NCI-H774 (cell line): Measurements from ENCODE around the gene SHLD2.
"Not testable (repeated sequence)": the region's sequence is repeated elsewhere in the genome, so short reads cannot be mapped to it uniquely, and the experiment has no call there.

Experiments
- DNase-seq: peaks from one replicate; lab custom pipeline; 2025; lab: John Stamatoyannopoulos, UW

The SHLD2 gene

GRCh38 chr10:87094373-87095235 is at the start of gene SHLD2, which contains the start of gene GLUD1:
TSS of gene SHLD2 (plus strand) at chr10:87095206. CDS start at chr10:87151355, 56,149 bp downstream.
TSS of gene GLUD1 (minus strand) at chr10:87094843. CDS start at chr10:87094769, 74 bp downstream.
- DNase-seq, result peak; percentile 68

- DNase-seq, result no peak
These were observed 49.5 kb upstream of the SHLD2 start for GRCh38 chr10:87045434-87045938.

GRCh38 chr10:87053111-87053510 is 41.9 kb upstream of the SHLD2 start:
- no peak for DNase-seq

GRCh38 chr10:87053577-87054181 is 41.3 kb upstream of the SHLD2 start:
- DNase-seq, result no peak

DNA sequence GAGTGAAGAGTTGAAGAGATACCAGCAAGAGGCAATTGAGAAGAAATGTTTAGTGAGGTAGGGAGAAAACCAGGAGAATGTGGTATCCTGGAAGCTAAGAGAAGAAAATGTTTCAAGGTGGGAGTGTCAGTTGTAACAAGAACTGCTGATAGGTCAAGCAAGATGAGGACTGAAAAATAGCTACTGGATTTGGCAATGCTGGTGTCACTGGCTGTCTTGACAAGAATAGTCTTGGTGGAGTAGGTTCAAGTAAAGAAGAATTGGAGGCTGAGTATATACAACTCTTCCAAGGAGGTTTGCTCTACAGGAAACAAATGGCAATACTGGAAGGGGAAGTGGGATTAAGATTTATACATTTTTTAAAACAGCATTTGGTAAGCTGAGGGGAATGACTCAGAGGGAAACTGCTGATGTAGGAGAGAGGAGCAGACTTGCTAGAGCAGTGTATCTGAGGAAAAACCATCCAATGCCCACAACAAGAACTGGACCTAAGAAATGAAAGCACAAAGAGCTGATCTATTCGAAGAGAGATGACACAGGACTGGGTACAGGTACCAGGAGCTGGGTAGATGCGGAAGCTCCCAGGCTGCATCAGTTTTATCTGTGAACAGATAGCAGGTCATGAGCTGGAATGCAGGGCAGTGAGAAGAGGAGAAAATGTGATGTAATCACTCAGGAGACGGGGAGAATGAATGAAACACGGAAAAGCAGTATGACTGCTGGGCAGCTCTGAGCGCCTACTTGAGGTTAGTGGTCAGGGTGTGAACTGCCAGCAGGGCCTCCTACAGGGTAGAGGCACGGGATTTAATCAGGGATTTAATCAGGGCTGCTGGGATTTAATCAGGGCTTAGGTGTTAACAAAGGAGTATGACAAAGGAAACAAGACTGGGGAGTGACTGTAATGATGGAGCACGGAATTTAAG is 40.4 kb upstream of the SHLD2 start:
- DNase-seq, result no peak

GRCh38 chr10:87058171-87058570 is 36.8 kb upstream of the SHLD2 start:
- DNase-seq, result no peak

GRCh38 chr10:87059401-87059800 is 35.6 kb upstream of the SHLD2 start:
- DNase-seq, result no peak

DNA sequence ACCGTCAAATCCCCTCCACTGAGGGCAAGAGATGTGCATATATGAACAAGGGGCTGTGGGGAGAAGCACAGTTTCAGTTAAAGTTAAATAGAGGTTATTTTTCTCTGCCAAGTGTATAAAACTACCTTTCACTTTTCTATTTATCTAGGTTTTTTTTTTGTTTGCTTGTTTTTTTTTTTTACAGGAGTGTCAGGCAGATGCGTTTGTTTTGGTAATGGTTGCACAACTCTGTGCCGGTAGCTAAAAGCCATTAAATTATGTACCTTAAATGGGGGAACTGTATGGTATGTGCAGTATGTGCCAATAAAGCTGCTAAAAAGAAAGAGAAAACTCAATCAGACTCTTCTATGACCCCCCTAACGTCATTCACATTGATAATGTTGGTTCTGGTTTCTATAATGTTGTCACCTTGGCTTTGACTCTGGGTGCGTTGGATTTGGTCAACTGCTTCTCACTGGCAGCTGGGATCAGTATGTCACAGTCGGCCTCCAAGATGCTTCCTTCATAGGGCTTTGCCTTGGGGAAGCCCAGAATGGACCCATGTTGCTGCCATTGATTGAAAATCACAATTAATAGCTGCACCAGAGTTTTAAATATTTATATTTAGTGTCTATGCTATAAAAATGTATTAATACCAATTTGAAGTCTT is 34.6 kb upstream of the SHLD2 start:
- no peak for DNase-seq

DNA sequence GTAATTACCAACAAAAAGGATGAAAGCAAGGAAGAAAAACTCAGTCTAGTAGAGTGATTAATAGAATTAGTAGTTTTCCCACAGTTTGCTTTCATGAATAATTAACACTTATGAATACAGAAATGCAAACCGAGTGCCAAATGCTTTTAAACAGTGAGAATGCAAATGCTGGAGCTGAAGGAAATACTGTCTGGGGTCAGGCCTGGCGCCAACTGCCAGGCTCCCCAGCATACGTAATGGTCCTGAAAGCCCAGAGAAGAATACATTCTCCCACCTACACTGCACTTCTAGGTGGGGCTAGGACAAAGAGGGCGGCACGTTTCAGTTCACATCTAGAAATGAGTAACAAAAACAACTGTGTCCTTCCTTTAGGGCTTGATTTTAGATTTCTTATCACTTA is 30.4 kb upstream of the SHLD2 start:
- no peak for DNase-seq

DNA sequence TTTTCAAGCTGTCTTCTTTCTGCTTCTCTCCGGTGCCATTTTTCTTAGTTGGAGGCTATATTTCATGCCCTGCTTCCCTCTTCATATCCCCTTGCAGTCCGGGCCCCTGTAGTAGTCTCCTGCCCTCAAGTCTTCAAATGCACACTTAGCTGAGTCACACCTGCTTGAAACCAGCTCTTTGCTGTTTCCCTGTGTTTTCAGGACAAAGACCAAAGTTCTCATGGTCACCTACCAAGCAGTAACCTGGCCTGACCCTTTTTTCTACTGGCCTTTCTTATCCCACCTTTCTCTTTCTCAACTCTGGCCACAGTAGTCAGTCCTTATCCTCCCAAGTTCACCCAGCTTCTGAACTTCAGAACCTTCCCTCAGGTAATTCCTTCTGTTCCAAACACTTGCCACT is 28.8 kb upstream of the SHLD2 start:
- DNase-seq, result no peak

DNA sequence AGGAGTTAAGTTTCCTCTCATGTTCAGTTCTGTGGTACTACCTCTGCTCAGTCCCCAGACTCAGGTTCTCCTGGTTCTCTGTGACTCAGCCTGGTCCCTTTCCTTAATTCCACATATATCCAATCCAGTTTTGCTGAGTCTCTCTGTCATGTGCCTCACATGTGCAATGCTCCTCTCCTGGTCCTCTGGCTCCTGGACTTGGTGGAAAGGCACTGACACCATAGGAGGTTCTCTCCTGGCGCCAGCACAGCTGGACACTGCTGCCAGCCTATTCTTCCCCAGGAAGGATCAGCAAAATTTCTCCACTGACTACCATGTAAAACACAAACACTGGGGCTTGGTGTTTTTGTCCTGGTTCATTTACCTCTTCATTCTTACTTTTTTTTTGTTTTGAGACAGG is 28.1 kb upstream of the SHLD2 start:
- no peak for DNase-seq

DNA sequence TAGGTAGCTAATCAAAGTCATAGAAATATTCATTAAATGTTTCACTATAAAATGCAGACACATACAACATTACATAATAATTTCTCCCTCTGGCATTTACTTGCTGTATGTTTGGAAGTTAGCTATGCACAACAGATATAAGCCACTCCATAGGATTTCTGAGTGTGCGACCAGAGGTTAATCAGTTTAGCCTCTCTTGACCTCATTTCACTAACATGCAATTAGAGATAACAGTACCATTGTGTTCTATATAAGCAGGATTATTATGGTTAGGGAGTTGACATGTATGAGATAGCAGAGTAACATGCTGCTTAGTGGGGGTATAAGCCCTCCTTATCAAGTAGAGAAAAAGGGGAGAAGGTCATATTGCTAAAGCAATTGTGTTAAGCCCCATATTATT is 26.7 kb upstream of the SHLD2 start:
- DNase-seq, result no peak

DNA sequence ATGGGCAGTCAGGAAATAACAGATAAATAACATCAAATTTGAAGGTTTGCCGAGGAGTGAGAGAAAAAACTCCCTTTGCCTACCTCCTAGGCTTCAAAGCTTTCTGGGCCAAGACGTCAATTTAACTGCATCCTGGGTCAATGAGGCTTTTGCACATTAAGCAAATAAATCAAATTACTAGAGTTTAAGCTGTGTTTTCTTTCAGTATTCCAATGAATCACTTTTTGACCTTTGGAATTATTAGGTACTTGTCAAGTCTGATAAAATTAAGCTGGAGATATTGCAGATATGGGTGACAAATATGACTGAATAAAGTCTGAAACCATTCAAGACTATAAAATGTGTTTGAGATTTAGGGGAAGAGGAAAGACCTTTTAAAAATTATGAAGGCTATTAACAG is 22.6 kb upstream of the SHLD2 start:
- no peak for DNase-seq

DNA sequence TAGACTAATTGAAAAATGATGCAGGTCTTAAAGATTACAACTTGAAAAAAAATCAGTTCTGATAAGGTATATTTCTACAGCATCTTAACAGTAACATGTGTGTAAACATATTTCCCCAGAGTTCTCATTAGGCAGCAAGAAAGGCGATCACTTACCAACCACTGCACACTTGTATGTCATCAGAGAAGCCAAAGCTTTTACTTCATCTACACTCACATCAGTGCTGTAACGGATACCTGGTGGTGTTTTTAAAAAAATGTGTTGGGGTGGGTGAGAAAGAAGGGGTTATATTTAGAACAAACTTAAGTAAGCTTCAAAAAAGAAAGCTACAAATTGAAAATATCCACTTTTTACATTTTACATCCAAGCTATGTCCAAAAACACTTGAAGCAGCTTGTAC is 18.6 kb upstream of the SHLD2 start:
- not testable (repeated sequence) for DNase-seq

- DNase-seq, result no peak
These were observed 15.7 kb upstream of the SHLD2 start for GRCh38 chr10:87079106-87079836.

DNA sequence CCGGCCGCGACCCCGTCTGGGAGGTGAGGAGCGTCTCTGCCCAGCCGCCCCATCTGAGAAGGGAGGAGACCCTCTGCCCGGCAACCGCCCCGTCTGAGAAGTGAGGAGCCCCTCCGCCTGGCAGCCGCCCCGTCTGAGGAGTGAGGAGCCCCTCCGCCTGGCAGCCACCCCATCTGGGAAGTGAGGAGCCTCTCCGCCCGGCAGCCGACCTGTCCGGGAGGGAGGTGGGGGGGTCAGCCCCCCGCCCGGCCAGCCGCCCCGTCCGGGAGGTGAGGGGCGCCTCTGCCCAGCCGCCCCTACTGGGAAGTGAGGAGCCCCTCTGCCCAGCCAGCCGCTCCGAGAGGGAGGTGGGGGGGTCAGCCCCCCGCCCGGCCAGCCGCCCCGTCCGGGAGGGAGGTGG is 14.4 kb upstream of the SHLD2 start:
- DNase-seq, result not testable (repeated sequence)

GRCh38 chr10:87081574-87081973 is 13.4 kb upstream of the SHLD2 start:
- not testable (repeated sequence) for DNase-seq

DNA sequence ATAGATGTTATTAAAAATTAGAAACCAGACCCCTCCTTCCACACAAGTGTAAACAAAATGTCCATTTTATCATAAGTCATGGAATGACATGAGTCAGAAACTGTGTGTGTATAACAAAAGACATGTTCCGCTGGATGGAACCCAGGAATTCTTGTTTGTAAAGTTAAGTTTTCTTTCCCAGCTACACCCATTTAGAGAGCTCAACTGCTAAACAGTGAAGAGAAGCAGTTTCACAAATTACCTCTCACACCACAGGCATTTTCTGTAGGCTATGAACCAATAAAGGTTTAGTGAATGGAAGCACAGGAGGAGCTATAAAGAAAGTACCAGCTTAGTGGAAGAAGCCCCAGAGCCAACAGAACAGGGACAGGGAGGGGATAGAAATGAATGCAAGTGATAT is 12.8 kb upstream of the SHLD2 start:
- DNase-seq, result not testable (repeated sequence)

DNA sequence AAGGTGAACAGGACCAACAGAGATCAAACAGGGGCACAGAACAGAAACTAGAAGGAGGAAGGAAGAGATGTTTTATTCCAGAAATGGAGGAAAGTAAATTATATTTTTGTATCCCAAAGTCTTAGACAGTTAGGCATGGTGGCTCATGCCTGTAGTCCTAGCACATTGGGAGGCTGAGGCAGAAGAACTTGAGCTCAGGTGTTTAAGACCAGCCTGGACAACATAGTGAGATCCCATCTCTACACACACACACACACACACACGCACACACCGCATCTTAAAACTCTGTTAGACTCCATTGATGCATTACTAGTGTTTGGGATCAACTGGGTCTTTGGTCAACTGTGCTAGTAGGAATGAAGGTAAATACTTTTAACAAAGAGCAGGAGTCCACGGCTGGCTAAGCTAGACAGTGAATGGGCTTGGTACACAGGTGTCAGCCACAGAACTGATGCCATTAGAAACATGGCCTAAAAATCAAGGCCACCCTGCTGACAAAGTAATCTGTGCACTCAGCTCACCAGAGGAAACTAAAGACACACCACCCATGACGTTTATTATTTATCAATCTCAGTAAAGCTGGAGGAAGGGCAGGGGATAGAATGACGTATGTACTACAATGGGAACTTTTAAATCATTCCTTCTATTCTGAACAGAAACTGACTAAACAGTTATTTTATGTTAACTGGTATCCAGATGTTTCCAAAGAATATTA is 11.3 kb upstream of the SHLD2 start:
- peak; percentile 15 for DNase-seq

DNA sequence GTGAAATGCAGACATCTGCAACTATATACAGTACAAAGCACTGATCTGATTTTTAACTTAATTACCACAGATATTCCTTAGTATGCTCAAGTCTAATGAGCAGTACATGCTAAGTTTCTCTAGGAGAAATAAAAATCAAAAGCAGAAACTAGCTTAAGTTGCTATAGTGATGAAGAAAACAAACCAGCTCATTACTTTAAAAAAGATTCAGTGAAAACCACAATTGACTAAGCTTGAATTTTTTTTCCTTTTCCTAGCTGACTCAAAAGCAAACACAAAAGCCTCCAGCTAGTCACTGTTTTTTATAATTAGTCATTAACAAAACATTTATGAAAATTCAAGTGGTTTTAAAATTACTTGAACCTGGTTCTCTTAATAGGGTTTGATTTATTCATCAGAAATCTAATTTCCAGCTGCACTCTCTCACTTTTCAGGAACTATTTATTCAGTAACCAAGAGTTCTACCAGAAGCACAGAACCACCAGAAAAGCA is 10.7 kb upstream of the SHLD2 start:
- not testable (repeated sequence) for DNase-seq
